HUES48 (cell line): Measurements from ENCODE around the gene KIF6.

ENCODE experiments used
- H3K27ac ChIP-seq: one replicate; pipeline ENCODE4 v1.7.0; 2013; ENCODE audit warnings: low read depth, low read length, inconsistent platforms
- H3K27me3 ChIP-seq: 2 replicates; pipeline ENCODE4 v1.6.1; 2013; ENCODE audit warnings: mild to moderate bottlenecking, low read length; ENCODE audit not compliant: control insufficient read depth, insufficient read depth
- H3K36me3 ChIP-seq: 2 replicates; pipeline ENCODE4 v1.6.1; 2013; ENCODE audit warnings: low read length; ENCODE audit not compliant: control insufficient read depth, insufficient read depth
- H3K4me1 ChIP-seq: 2 replicates; pipeline ENCODE4 v1.6.1; 2013; ENCODE audit warnings: mild to moderate bottlenecking, low read length; ENCODE audit not compliant: control insufficient read depth, insufficient read depth
- H3K4me3 ChIP-seq: 2 replicates; pipeline ENCODE4 v1.5.1; 2013; ENCODE audit warnings: mild to moderate bottlenecking, low read depth, low read length
- H3K9ac ChIP-seq: 2 replicates; pipeline ENCODE4 v1.6.1; 2013; ENCODE audit warnings: mild to moderate bottlenecking, low read depth, low read length, moderate library complexity
- H3K9me3 ChIP-seq: 2 replicates; pipeline ENCODE4 v1.6.1; 2013; ENCODE audit warnings: low read length; ENCODE audit not compliant: control insufficient read depth, insufficient read depth

The KIF6 gene

DNA sequence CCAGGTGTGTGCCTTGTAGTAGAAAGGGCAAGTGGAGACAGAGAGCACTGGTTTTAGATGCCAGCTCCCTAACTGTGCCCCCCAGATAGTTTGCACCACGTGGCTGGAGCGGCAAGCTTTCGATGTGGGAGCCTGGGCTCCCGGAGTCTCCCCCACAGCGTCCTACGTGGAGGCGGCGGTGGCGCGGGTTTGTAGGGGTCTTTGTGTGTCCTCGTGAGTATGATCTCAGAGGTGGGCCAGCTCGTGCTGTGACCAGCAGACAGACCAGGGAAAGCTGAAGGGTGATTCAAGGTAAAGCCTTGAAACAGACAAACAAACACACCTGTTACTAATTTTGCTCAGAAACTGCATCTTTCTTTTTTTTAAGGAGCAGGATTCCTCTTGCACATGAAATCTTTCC is 397.1 kb downstream of the KIF6 start:
- H3K9me3 ChIP-seq = no peaks in the 10 kb centered on the region
- H3K4me1 ChIP-seq = no peaks in the 10 kb centered on the region
- no peak overlapping the region for H3K27ac ChIP-seq
- H3K9ac ChIP-seq = no peak overlapping the region
- no peak overlapping the region for H3K4me3 ChIP-seq
- H3K27me3 ChIP-seq = no peaks in the 10 kb centered on the region
- no peaks in the 10 kb centered on the region for H3K36me3 ChIP-seq

DNA sequence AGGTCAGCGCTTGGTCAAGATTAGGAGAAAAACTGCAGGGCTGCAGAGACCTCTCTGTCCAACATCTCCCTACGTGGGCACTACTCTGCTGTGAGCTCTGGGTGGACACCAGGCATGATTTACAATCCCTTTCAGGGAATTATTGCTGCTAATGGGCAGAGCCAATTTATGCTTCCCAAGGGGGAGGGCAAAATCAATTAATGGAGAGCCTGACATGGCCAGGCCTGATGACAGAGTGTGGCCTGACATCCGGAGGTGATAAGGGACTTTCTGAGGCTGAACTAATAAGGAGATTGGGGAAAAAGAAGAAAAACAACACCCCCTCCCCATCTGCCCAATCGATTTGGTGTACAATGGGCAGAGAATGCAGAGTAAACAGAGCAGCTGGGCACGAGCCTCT is 397.7 kb downstream of the KIF6 start:
- H3K27ac ChIP-seq = no peak overlapping the region
- no peaks in the 10 kb centered on the region for H3K27me3 ChIP-seq
- no peak overlapping the region for H3K4me3 ChIP-seq
- H3K9me3 ChIP-seq = no peaks in the 10 kb centered on the region
- no peaks in the 10 kb centered on the region for H3K4me1 ChIP-seq
- H3K9ac ChIP-seq = 0 out of 2 replicates have a peak overlapping the region, but pooled peaks have one; percentile 24
- no peaks in the 10 kb centered on the region for H3K36me3 ChIP-seq

DNA sequence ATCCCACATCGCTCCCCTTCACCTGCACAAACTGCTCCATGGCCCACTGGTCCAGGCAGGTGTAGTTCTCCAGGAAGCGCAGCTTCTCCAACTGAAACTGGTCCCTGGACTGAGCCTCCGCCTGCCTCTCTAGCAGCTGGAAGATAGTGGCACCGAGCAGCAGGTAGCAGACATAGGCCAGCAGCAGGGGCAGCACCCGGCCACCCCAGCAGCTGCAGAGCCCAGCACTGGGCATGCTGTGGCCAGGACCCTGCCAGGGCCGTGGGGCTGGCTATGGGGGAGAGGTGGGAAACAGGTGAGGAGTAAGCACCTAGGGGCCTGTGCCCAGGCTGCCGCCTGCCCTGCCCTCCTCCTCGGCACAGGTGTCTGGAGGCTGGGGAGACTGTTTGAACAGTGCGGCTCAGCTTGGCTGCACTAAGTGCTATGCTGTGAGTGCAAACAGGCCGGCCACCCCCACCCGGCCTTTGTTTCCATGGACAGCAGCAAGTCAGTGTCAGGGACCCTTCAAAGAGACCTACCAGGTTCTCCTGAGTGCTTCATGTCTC is 402.8 kb downstream of the KIF6 start, which contains the start of gene KCNK16:
Gene KCNK16, minus strand, starts transcription at position 397 of the 545 bp plus-strand sequence. Its CDS starts 162 bp downstream, at position 235.
- H3K36me3 ChIP-seq = no peaks in the 10 kb centered on the region
- no peaks in the 10 kb centered on the region for H3K27me3 ChIP-seq
- H3K4me1 ChIP-seq = no peaks in the 10 kb centered on the region
- H3K4me3 ChIP-seq = no peak within 1 kb of the TSS
- no peak within 1 kb of the TSS for H3K9ac ChIP-seq
- no peaks in the 10 kb centered on the region for H3K9me3 ChIP-seq
- no peak within 1 kb of the TSS for H3K27ac ChIP-seq

DNA sequence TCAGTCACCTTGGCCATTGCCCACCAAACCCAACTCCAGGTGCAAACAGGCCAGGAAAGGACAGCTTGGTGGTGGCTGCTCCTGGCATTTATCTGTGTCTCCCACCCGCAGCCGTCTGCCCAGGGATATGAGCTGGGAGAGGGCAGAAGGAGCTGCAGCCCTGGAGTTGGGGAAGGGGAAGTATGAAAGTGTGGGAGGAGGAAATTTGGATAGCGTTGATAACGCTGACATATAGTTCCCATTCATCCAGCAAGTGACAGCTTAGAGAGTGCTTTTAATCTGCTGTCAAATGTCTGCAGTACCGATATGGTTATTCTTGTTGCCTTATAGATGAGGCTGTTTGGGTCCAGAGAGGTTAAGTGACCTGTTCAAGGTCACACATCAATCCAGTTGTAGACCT is 403.4 kb downstream of the KIF6 start:
- Histone ChIP-seq H3K9ac (no peak overlapping the region), H3K4me3 (no peak overlapping the region), H3K4me1 (no peaks in the 10 kb centered on the region), H3K27ac (no peak overlapping the region), H3K36me3 (no peaks in the 10 kb centered on the region), H3K9me3 (no peaks in the 10 kb centered on the region), H3K27me3 (no peaks in the 10 kb centered on the region)

DNA sequence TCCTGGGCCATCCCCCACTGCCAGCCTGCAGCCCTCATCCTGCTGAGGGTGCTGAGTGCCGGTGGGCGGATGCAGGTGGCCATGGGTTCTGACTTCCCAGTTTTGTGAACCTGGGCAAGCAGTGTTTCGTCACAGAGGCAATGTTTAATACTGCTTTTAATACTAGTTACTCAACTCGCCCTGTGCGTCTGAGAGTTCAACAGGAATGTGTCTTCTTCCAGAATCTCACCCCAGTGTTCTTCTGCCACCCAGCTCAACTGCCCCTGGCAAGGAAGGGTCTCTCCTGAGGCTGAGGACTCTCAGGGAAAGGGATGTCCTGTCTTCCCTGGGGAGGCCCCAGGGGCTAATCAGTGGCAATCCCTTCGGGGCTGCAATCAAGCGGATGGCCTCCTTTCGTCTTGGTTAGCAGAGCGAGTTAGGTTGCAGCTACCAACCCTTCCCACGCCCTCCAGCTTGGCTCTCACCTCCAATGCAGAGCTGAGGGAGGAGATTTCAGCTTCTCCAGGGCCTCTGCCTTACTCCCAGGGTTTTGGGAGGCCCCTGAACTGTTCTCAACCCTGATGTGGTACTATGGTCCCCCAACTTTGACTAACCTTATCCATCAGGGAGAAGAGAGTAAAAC is 404.7 kb downstream of the KIF6 start:
- no peak overlapping the region for H3K27ac ChIP-seq

DNA sequence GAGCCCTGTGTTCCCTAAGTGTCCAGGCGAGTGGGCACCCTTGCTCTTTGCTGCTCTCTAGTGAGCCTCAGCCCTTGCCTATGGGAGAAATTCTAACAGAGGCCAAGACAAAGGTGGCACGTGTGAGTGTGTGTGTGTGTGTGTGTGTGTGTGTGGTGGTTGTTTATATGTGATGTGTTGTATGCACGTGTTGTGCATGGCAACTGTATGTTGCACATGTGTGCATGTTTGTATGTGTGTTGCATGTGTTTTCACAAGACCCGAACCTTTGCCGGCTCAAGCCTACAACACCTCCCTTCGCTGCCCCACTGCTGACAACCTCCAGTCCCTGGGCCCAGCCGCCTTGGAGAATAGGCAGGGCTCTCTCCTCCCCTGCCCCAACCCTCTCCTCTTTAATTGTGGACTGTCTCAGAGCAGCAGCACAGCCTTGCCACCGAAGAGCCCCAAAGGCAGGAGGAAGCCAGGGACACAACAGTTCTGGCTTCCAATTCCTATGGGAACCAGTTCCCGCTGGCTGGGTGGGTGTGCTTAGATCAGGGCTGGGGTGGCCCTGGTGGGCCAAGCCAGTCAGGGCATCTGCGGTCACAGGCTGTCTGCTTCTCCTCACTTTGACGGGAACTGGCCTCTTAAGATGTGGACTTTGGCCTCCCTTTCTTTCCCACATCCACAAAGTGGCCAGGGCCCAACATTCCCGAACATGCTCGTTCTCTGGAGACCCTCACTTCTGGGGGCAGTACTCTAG is 405.4 kb downstream of the KIF6 start:
- Histone ChIP-seq H3K4me3 (no peak overlapping the region), H3K9ac (no peak overlapping the region), H3K27me3 (peaks cover 13% of the 10 kb centered on the region), H3K9me3 (no peaks in the 10 kb centered on the region), H3K36me3 (no peaks in the 10 kb centered on the region), H3K27ac (no peak overlapping the region), H3K4me1 (no peaks in the 10 kb centered on the region)

More for the DNA sequence above, 404.7 kb downstream of the KIF6 start:
- H3K27me3 ChIP-seq = peaks cover 6% of the 10 kb centered on the region
- no peak overlapping the region for H3K9ac ChIP-seq
- no peak overlapping the region for H3K4me3 ChIP-seq
- H3K9me3 ChIP-seq = no peaks in the 10 kb centered on the region
- H3K4me1 ChIP-seq = no peaks in the 10 kb centered on the region
- H3K36me3 ChIP-seq = no peaks in the 10 kb centered on the region

DNA sequence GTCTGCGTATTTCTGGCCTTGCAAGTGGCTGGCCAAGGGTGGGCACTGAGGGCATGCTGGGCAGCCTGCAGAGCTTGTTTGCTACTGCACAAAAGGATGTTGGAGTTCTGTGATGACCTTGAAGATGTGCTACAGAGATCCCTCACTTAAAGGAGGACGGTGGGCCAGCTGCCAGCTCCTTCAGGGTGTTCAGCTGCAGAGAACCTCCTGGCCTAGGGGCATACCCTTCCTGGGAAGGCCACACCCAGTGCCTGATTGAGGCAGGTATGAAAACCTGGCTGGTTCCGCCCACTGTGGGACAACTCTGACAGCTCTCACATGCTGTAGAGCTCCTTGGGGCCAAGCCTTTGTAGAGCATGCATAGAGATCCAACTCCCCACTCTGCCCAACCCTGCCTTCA is 408.0 kb downstream of the KIF6 start:
- Histone ChIP-seq H3K4me1 (no peaks in the 10 kb centered on the region), H3K27ac (no peak overlapping the region), H3K4me3 (no peak overlapping the region), H3K9ac (no peak overlapping the region), H3K27me3 (peaks cover 38% of the 10 kb centered on the region), H3K9me3 (no peaks in the 10 kb centered on the region), H3K36me3 (no peaks in the 10 kb centered on the region)

DNA sequence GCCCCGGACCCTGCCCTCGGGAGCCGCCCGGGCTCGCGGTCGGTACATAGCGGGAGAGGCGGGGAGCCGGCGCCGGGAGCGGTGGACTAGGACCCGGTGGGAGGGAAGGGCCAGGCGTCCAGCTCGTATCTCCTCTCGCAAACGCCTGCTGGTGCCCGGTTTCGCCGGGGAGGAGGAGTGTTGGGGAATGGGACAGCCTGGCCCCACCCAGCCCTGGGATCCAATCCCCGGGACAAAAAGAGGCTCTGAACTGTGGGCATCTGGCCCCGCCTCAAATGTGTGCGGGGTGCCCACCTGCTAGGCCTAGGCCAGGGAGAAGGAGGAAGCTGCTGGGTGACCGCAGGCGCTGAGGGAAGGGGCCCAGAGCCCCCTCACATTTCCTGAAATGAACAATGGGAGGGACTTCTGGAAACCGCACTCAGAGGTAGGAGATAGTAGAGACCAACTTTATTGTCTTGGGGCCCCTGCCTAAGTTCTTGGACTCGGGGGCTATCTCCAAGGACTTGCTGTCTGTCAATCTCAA is 410.9 kb downstream of the KIF6 start, which contains the start of gene KCNK17:
Gene KCNK17, minus strand, starts transcription at position 147 of the 523 bp plus-strand sequence. Its CDS starts 99 bp downstream, at position 48.
- no peaks in the 10 kb centered on the region for H3K4me1 ChIP-seq
- H3K4me3 ChIP-seq = peak within 1 kb of the TSS; percentile 64
- peaks cover 55% of the 10 kb centered on the region for H3K27me3 ChIP-seq
- H3K9ac ChIP-seq = peak within 1 kb of the TSS; percentile 20; the same call in 1 of the 2 replicates
- no peaks in the 10 kb centered on the region for H3K36me3 ChIP-seq
- no peak within 1 kb of the TSS for H3K27ac ChIP-seq
- no peaks in the 10 kb centered on the region for H3K9me3 ChIP-seq

DNA sequence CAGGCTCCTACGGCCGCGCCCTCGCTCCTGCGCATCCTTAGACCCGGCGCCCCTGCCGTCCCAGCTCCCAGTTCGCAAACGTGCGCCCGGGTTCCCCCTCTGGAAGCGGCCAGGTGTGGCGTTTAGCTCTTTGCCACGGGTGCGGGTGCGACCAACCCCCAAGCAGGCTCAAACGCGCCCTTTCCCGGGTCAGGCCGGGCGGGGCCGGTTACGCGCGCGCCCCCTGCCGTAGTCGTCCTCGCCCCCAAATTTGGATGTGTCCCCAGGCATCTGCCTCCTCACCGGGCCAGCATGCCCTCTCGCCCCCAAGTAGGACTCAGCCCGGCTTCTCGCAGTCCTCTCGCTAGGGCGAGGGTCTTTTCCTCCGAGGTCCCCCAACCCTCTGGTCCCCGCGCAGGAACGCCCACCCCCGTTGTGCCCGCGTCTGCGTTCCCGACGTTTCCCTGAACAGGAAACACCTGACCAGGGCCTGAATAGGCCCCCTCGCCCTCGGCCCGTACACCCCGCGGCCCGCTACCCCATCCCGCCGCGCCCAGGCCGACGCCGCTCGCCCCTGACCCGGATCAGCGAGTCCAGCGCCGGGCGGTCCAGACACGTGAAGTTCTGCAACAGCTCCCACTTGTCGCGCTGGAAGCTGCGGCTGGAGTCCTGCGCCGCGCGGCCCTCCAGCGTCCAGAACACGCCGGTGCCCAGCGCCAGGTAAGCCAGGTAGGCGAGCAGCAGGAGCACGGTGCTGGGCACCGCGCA is 411.5 kb downstream of the KIF6 start:
- Histone ChIP-seq H3K9ac (peak overlapping the region; percentile 20; the same call in 1 of the 2 replicates), H3K9me3 (no peaks in the 10 kb centered on the region), H3K27ac (no peak overlapping the region), H3K4me3 (peak overlapping the region; percentile 64), H3K4me1 (no peaks in the 10 kb centered on the region), H3K27me3 (peaks cover 55% of the 10 kb centered on the region), H3K36me3 (no peaks in the 10 kb centered on the region)

DNA sequence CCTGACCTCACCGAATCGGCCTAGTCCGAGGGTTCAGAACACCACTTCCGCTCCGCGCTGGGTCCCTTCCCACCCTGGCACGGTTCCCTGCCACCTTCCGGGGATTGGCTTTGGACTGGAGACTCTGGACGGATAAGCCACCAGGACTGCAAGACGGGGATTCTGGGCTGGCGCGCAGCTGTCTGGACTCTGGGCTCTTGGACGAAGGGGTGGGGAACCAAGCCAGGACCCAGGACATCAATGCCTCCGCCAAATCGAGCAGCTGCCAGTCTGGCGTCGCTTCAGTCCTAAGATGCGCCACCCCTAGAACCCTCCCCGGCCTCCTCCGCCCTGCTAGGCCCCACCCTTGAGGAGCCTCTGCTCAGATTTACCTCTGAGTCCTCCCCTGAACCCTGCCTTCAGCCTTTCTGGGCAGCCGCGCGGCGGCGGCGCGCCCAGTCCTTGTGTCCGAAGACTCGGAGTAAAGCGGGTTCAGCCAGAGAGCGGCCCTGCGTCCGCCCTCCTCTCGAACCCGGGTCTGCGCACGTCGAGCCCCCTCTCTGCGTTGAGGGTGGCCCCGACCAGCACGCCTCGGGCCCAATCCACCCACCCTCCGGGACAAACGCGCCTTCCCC is 412.2 kb downstream of the KIF6 start:
- Histone ChIP-seq H3K4me3 (peak overlapping the region; percentile 64), H3K9ac (0 out of 2 replicates have a peak overlapping the region, but pooled peaks have one; percentile 20), H3K9me3 (no peaks in the 10 kb centered on the region), H3K27me3 (peaks cover 55% of the 10 kb centered on the region), H3K36me3 (no peaks in the 10 kb centered on the region), H3K4me1 (no peaks in the 10 kb centered on the region), H3K27ac (no peak overlapping the region)
